Gastrocnemius medialis (tissue), 4 donors: ENCODE measurements around the gene ACSS2.

Experiments
- CTCF ChIP-seq, 5 experiments: fragments of 450-650 bp in 3 of 5; fragments of 200-600 bp in 2 of 5; sonication (generic) in 2 of 5; IDR thresholded peaks in 4 of 5; conservative IDR thresholded peaks in 1 of 5; 1 replicate in 4 of 5; 2 replicates in 1 of 5; pipeline ENCODE4 v1.5.1; 2016 to 2019; ENCODE audit warnings: antibody characterized with exemption in 5 of 5, mild to moderate bottlenecking in 3 of 5, moderate library complexity in 3 of 5
- POLR2A ChIP-seq, 2 donors: fragments of 450-650 bp; IDR thresholded peaks; one replicate each; pipeline ENCODE4 v1.6.1; 2017; ENCODE audit warnings: antibody characterized with exemption in 2 of 2, mild to moderate bottlenecking in 2 of 2, moderate library complexity in 2 of 2

- no peak for TF ChIP-seq CTCF (IDR thresholded peaks at IDR 0.05 in 4 of 5, conservative IDR thresholded peaks at IDR 0.05 in 1 of 5)
- TF ChIP-seq POLR2A (IDR thresholded peaks at IDR 0.05): no peak
Measured at GRCh38 chr20:34861386-34862084, 14.9 kb upstream of the ACSS2 start.
